Smooth muscle cell (in vitro differentiated cells): ENCODE data around the gene LAMP1. TPM values are rescaled to one million over a fixed set of nuclear protein-coding genes. Genes with fewer than 3 reads are reported as not detected.

Experiments
- DNase-seq: peaks from one replicate; lab custom pipeline; 2025; ENCODE audit not compliant: unreplicated experiment; lab: John Stamatoyannopoulos, UW
- H2AFZ ChIP-seq: fragments of 200-600 bp; sonication (generic); 2 replicates; pipeline ENCODE4 v1.6.0; 2016; ENCODE audit warnings: antibody characterized with exemption, low read depth, mild to moderate bottlenecking
- H3F3A ChIP-seq: fragments of 200-600 bp; sonication (generic); 2 replicates; pipeline ENCODE4 v1.6.0; 2017; ENCODE audit warnings: antibody characterized with exemption, low read depth
- H3K27ac ChIP-seq: fragments of 200-600 bp; sonication (generic); 2 replicates; pipeline ENCODE4 v1.5.1; 2016; ENCODE audit warnings: low read depth, mild to moderate bottlenecking
- H3K27me3 ChIP-seq: fragments of 200-600 bp; sonication (generic); 2 replicates; pipeline ENCODE4 v1.6.1; 2016; ENCODE audit warnings: low read depth, mild to moderate bottlenecking
- H3K36me3 ChIP-seq: fragments of 200-600 bp; sonication (generic); 2 replicates; pipeline ENCODE4 v1.5.1; 2016; ENCODE audit warnings: low read depth
- H3K4me1 ChIP-seq: fragments of 200-600 bp; sonication (generic); 2 replicates; pipeline ENCODE4 v1.5.1; 2016; ENCODE audit warnings: low read depth
- H3K4me2 ChIP-seq: fragments of 200-600 bp; sonication (generic); 2 replicates; pipeline ENCODE4 v1.6.0; 2016; ENCODE audit warnings: mild to moderate bottlenecking
- H3K4me3 ChIP-seq: fragments of 200-600 bp; sonication (generic); 2 replicates; pipeline ENCODE4 v1.5.1; 2016; ENCODE audit warnings: mild to moderate bottlenecking
- H3K79me2 ChIP-seq: fragments of 200-600 bp; sonication (generic); 2 replicates; pipeline ENCODE4 v1.6.0; 2016; ENCODE audit warnings: low read depth, mild to moderate bottlenecking
- H3K9ac ChIP-seq: fragments of 200-600 bp; sonication (generic); 2 replicates; pipeline ENCODE4 v1.6.0; 2016; ENCODE audit warnings: low read depth
- H3K9me3 ChIP-seq: fragments of 200-600 bp; sonication (generic); replicated peaks from 2 replicates; pipeline ENCODE4 v1.5.1; 2016; ENCODE audit warnings: low read depth
- H4K20me1 ChIP-seq: fragments of 200-600 bp; sonication (generic); 2 replicates; pipeline ENCODE4 v1.6.0; 2016; ENCODE audit warnings: low read depth
- WGBS: methylation state at CpG from one replicate; pipeline ENCODE4 v1.1.7; 2016; ENCODE audit warnings: low lambda C conversion rate; 5-methylcytosine and 5-hydroxymethylcytosine counted together
- polyA plus RNA-seq: library from polyadenylated mRNA; unstranded; fragments of >200 nt; fragmentation: Nextera tagmentation; extraction: Ambion mirVana; gene quantifications from 2 replicates; pipeline ENCODE4 v1.2.1, GENCODE V29; 2016
- total RNA-seq: library from RNA; depleted of rRNA; stranded (reverse); fragments of >200 nt; gene quantifications from 2 replicates; pipeline ENCODE4 v1.2.3, GENCODE V29; 2014
- TF ChIP-seq, protein P1 (sequence below): fragments of 200-600 bp; sonication (generic); IDR thresholded peaks from 2 replicates; pipeline ENCODE4 v1.5.1; 2017; ENCODE audit warnings: borderline replicate concordance, mild to moderate bottlenecking, antibody characterized with exemption; ENCODE audit not compliant: insufficient read depth, poor library complexity, severe bottlenecking

Gene LAMP1
- total and polyA plus RNA-seq, 2 experiments from 2014 or later, result 111 to 146 TPM

DNA sequence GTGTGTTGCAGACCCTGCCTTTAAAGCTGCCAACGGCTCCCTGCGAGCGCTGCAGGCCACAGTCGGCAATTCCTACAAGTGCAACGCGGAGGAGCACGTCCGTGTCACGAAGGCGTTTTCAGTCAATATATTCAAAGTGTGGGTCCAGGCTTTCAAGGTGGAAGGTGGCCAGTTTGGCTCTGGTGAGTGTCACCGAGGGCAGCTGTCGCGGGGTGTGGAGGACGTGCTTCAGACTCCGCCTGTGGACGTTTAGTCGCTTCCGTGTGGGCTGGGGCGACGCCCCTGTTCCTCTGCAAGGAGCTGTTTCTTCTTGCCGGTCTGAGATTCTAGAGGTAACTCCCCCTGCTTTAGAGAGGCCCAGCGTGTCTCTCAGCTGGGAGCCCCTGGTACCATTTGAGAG, 24.5 kb downstream of the LAMP1 start:
- 96% methylated on average over 22 of the region's 22 CpGs for WGBS
- Histone ChIP-seq H2AFZ (no peak overlapping the region), H3K9ac (no peak overlapping the region), H3K36me3 (peaks cover 10% of the 10 kb centered on the region), H3K9me3 (no peaks in the 10 kb centered on the region), H3K27ac (no peak overlapping the region), H4K20me1 (peaks cover 26% of the 10 kb centered on the region), H3K79me2 (no peaks in the 10 kb centered on the region), H3K4me2 (no peak overlapping the region), H3K4me3 (no peak overlapping the region), H3K27me3 (no peaks in the 10 kb centered on the region), H3F3A (no peaks in the 10 kb centered on the region), H3K4me1 (no peaks in the 10 kb centered on the region)
- TF ChIP-seq, protein P1, sequence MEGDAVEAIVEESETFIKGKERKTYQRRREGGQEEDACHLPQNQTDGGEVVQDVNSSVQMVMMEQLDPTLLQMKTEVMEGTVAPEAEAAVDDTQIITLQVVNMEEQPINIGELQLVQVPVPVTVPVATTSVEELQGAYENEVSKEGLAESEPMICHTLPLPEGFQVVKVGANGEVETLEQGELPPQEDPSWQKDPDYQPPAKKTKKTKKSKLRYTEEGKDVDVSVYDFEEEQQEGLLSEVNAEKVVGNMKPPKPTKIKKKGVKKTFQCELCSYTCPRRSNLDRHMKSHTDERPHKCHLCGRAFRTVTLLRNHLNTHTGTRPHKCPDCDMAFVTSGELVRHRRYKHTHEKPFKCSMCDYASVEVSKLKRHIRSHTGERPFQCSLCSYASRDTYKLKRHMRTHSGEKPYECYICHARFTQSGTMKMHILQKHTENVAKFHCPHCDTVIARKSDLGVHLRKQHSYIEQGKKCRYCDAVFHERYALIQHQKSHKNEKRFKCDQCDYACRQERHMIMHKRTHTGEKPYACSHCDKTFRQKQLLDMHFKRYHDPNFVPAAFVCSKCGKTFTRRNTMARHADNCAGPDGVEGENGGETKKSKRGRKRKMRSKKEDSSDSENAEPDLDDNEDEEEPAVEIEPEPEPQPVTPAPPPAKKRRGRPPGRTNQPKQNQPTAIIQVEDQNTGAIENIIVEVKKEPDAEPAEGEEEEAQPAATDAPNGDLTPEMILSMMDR, result no peak
- DNase-seq, result no peak

DNA sequence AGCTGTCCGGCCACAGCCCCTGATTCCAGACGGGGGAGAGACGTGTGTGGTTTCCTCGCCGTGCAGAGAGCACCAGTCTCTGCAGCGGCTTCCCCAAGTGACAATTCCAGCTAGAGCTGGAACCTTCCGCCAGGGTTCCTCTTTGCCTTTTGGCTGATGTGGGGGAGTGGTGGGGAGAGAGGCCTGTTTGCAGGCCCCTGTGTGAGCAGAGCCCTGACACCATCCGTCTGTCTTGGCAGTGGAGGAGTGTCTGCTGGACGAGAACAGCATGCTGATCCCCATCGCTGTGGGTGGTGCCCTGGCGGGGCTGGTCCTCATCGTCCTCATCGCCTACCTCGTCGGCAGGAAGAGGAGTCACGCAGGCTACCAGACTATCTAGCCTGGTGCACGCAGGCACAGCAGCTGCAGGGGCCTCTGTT, 25.0 kb downstream of the LAMP1 start:
- H3K9ac ChIP-seq, result no peak overlapping the region
- no peak overlapping the region for H3K4me3 ChIP-seq
- no peak overlapping the region for H3K27ac ChIP-seq
- H3K27me3 ChIP-seq, result no peaks in the 10 kb centered on the region
- peaks cover 21% of the 10 kb centered on the region for H4K20me1 ChIP-seq
- H2AFZ ChIP-seq, result no peak overlapping the region
- WGBS, result 93% methylated on average over 17 of the region's 17 CpGs
- H3K9me3 ChIP-seq, result no peaks in the 10 kb centered on the region
- H3K79me2 ChIP-seq, result no peaks in the 10 kb centered on the region
- peaks cover 10% of the 10 kb centered on the region for H3K36me3 ChIP-seq
- H3F3A ChIP-seq, result no peaks in the 10 kb centered on the region
- no peak overlapping the region for H3K4me2 ChIP-seq
- no peaks in the 10 kb centered on the region for H3K4me1 ChIP-seq
- DNase-seq, result no peak
- TF ChIP-seq, protein P1, result no peak

DNA sequence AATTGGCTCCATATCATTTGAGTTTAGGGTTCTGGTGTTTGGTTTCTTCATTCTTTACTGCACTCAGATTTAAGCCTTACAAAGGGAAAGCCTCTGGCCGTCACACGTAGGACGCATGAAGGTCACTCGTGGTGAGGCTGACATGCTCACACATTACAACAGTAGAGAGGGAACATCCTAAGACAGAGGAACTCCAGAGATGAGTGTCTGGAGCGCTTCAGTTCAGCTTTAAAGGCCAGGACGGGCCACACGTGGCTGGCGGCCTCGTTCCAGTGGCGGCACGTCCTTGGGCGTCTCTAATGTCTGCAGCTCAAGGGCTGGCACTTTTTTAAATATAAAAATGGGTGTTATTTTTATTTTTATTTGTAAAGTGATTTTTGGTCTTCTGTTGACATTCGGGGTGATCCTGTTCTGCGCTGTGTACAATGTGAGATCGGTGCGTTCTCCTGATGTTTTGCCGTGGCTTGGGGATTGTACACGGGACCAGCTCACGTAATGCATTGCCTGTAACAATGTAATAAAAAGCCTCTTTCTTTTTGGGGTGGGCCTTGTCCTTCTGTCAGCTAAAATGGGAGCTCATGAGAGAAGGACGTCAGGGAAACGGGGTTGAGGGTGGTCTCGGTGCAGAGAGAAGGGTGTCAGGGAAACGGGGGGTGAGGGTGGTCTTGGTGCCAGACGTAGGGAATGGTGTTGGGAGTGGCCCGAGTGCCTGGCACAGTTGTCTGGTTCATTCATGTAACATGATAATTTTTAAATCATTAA, 26.0 kb downstream of the LAMP1 start:
- DNase-seq, result no peak
- TF ChIP-seq, protein P1, result no peak
- no peaks in the 10 kb centered on the region for H3K4me1 ChIP-seq
- no peaks in the 10 kb centered on the region for H3K9me3 ChIP-seq
- no peaks in the 10 kb centered on the region for H3K27me3 ChIP-seq
- peaks cover 10% of the 10 kb centered on the region for H3K36me3 ChIP-seq
- 97% methylated on average over 25 of the region's 25 CpGs for WGBS
- H3K9ac ChIP-seq, result no peak overlapping the region
- peaks cover 12% of the 10 kb centered on the region for H4K20me1 ChIP-seq
- H3F3A ChIP-seq, result no peaks in the 10 kb centered on the region
- no peak overlapping the region for H3K27ac ChIP-seq
- H3K4me3 ChIP-seq, result no peak overlapping the region
- H3K79me2 ChIP-seq, result no peaks in the 10 kb centered on the region
- no peak overlapping the region for H2AFZ ChIP-seq
- no peak overlapping the region for H3K4me2 ChIP-seq

DNA sequence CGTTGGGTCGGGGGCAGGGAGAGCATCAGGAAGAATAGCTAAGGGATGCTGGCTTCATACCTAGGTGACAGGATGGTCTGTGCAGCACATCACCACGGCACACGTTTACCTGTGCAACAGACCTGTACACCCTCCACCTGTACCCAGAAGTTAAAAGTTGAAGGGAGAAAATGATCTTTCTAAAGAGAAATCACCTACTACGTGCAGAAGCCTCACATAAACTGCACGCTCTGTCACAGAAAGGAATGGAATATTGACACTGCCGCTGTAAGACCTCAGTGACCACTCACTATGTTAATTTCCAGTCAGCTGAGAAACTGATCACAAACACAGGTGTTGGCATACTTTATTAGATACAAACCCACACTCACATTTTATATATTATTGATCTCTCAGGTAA, 26.8 kb downstream of the LAMP1 start:
- DNase-seq, result no peak
- Histone ChIP-seq H3K27ac (no peak overlapping the region), H3K4me2 (no peak overlapping the region), H2AFZ (no peak overlapping the region), H3F3A (no peaks in the 10 kb centered on the region), H3K4me3 (no peak overlapping the region), H3K79me2 (no peaks in the 10 kb centered on the region), H3K4me1 (no peaks in the 10 kb centered on the region), H3K27me3 (no peaks in the 10 kb centered on the region), H3K9ac (no peak overlapping the region), H3K9me3 (no peaks in the 10 kb centered on the region), H3K36me3 (peaks cover 10% of the 10 kb centered on the region), H4K20me1 (peaks cover 4% of the 10 kb centered on the region)
- WGBS, result 97% methylated on average over 7 of the region's 7 CpGs
- TF ChIP-seq, protein P1, result no peak
